Smooth muscle cell (in vitro differentiated cells): Measurements from ENCODE around the gene PPM1N. TPM values are rescaled to one million over a fixed set of nuclear protein-coding genes. Genes with fewer than 3 reads are reported as not detected.

Source experiments
- DNase-seq: peaks from one replicate; lab custom pipeline; 2025; ENCODE audit not compliant: unreplicated experiment; lab: John Stamatoyannopoulos, UW
- H2AFZ ChIP-seq: fragments of 200-600 bp; sonication (generic); 2 replicates; pipeline ENCODE4 v1.6.0; 2016; ENCODE audit warnings: antibody characterized with exemption, low read depth, mild to moderate bottlenecking
- H3F3A ChIP-seq: fragments of 200-600 bp; sonication (generic); 2 replicates; pipeline ENCODE4 v1.6.0; 2017; ENCODE audit warnings: antibody characterized with exemption, low read depth
- H3K27ac ChIP-seq: fragments of 200-600 bp; sonication (generic); 2 replicates; pipeline ENCODE4 v1.5.1; 2016; ENCODE audit warnings: low read depth, mild to moderate bottlenecking
- H3K27me3 ChIP-seq: fragments of 200-600 bp; sonication (generic); 2 replicates; pipeline ENCODE4 v1.6.1; 2016; ENCODE audit warnings: low read depth, mild to moderate bottlenecking
- H3K36me3 ChIP-seq: fragments of 200-600 bp; sonication (generic); 2 replicates; pipeline ENCODE4 v1.5.1; 2016; ENCODE audit warnings: low read depth
- H3K4me1 ChIP-seq: fragments of 200-600 bp; sonication (generic); 2 replicates; pipeline ENCODE4 v1.5.1; 2016; ENCODE audit warnings: low read depth
- H3K4me2 ChIP-seq: fragments of 200-600 bp; sonication (generic); 2 replicates; pipeline ENCODE4 v1.6.0; 2016; ENCODE audit warnings: mild to moderate bottlenecking
- H3K4me3 ChIP-seq: fragments of 200-600 bp; sonication (generic); 2 replicates; pipeline ENCODE4 v1.5.1; 2016; ENCODE audit warnings: mild to moderate bottlenecking
- H3K79me2 ChIP-seq: fragments of 200-600 bp; sonication (generic); 2 replicates; pipeline ENCODE4 v1.6.0; 2016; ENCODE audit warnings: low read depth, mild to moderate bottlenecking
- H3K9ac ChIP-seq: fragments of 200-600 bp; sonication (generic); 2 replicates; pipeline ENCODE4 v1.6.0; 2016; ENCODE audit warnings: low read depth
- H3K9me3 ChIP-seq: fragments of 200-600 bp; sonication (generic); replicated peaks from 2 replicates; pipeline ENCODE4 v1.5.1; 2016; ENCODE audit warnings: low read depth
- H4K20me1 ChIP-seq: fragments of 200-600 bp; sonication (generic); 2 replicates; pipeline ENCODE4 v1.6.0; 2016; ENCODE audit warnings: low read depth
- CTCF ChIP-seq: fragments of 200-600 bp; sonication (generic); IDR thresholded peaks from 2 replicates; pipeline ENCODE4 v1.5.1; 2017; ENCODE audit warnings: borderline replicate concordance, mild to moderate bottlenecking, antibody characterized with exemption; ENCODE audit not compliant: insufficient read depth, poor library complexity, severe bottlenecking
- WGBS: methylation state at CpG from one replicate; pipeline ENCODE4 v1.1.7; 2016; ENCODE audit warnings: low lambda C conversion rate; 5-methylcytosine and 5-hydroxymethylcytosine counted together
- polyA plus RNA-seq: library from polyadenylated mRNA; unstranded; fragments of >200 nt; fragmentation: Nextera tagmentation; extraction: Ambion mirVana; gene quantifications from 2 replicates; pipeline ENCODE4 v1.2.1, GENCODE V29; 2016
- total RNA-seq: library from RNA; depleted of rRNA; stranded (reverse); fragments of >200 nt; gene quantifications from 2 replicates; pipeline ENCODE4 v1.2.3, GENCODE V29; 2014

Gene PPM1N
- total RNA-seq (0.58 TPM in 1 of 2 replicates, not detected in the other), polyA plus RNA-seq (0.16 and 1.3 TPM in 2 replicates)

GRCh38 chr19:45498411-45499195 lies at the start of gene PPM1N:
Gene PPM1N, plus strand, starts transcription at chr19:45498443. Its CDS starts 30 bp downstream, at chr19:45498473.
- H4K20me1 ChIP-seq = peaks cover 8% of the 10 kb centered on the region
- H3K36me3 ChIP-seq = no peaks in the 10 kb centered on the region
- H3K4me3 ChIP-seq = peak within 1 kb of the TSS; percentile 66
- H3K4me2 ChIP-seq = peak within 1 kb of the TSS; percentile 87
- peak within 1 kb of the TSS; percentile 63 for H2AFZ ChIP-seq
- H3F3A ChIP-seq = no peaks in the 10 kb centered on the region
- DNase-seq = no peak
- peaks cover 27% of the 10 kb centered on the region for H3K27me3 ChIP-seq
- 5% methylated on average over 82 of the region's 89 CpGs for WGBS
- no peak within 1 kb of the TSS for H3K27ac ChIP-seq
- no peaks in the 10 kb centered on the region for H3K9me3 ChIP-seq
- no peak within 1 kb of the TSS for H3K9ac ChIP-seq
- H3K79me2 ChIP-seq = no peaks in the 10 kb centered on the region
- no peak for TF ChIP-seq CTCF
- peaks cover 11% of the 10 kb centered on the region for H3K4me1 ChIP-seq

GRCh38 chr19:45448887-45449299 lies 49.4 kb upstream of the PPM1N start:
- no peaks in the 10 kb centered on the region for H3K79me2 ChIP-seq
- no peaks in the 10 kb centered on the region for H4K20me1 ChIP-seq
- H3K27me3 ChIP-seq = no peaks in the 10 kb centered on the region
- H3K4me2 ChIP-seq = no peak overlapping the region
- WGBS = 69% methylated on average over 7 of the region's 7 CpGs
- no peaks in the 10 kb centered on the region for H3K9me3 ChIP-seq
- no peak overlapping the region for H3K9ac ChIP-seq
- no peak overlapping the region for H2AFZ ChIP-seq
- H3K36me3 ChIP-seq = no peaks in the 10 kb centered on the region
- H3K4me1 ChIP-seq = peaks cover 10% of the 10 kb centered on the region
- H3K4me3 ChIP-seq = no peak overlapping the region
- H3F3A ChIP-seq = peaks cover 10% of the 10 kb centered on the region
- DNase-seq = no peak
- no peak for TF ChIP-seq CTCF
- H3K27ac ChIP-seq = peak overlapping the region; percentile 96

- no peak for TF ChIP-seq CTCF
- 71% methylated on average over 5 of the region's 5 CpGs for WGBS
Observed at GRCh38 chr19:45450012-45450333, 48.3 kb upstream of the PPM1N start.

More at GRCh38 chr19:45450012-45450333, 48.3 kb upstream of the PPM1N start:
- no peaks in the 10 kb centered on the region for H4K20me1 ChIP-seq
- H2AFZ ChIP-seq = no peak overlapping the region
- H3K9ac ChIP-seq = peak overlapping the region; percentile 98
- peak overlapping the region; percentile 96 for H3K27ac ChIP-seq
- no peaks in the 10 kb centered on the region for H3K9me3 ChIP-seq
- H3K4me3 ChIP-seq = peak overlapping the region; percentile 61
- no peaks in the 10 kb centered on the region for H3K27me3 ChIP-seq
- peak overlapping the region; percentile 92 for H3K4me2 ChIP-seq
- H3F3A ChIP-seq = peaks cover 10% of the 10 kb centered on the region
- peaks cover 5% of the 10 kb centered on the region for H3K4me1 ChIP-seq
- H3K79me2 ChIP-seq = no peaks in the 10 kb centered on the region
- DNase-seq = no peak
- no peaks in the 10 kb centered on the region for H3K36me3 ChIP-seq
